GM19467 (cell line): ENCODE results near the gene KCNK7.

Source experiments
- ATAC-seq: cut with Tn5 transposase; IDR thresholded peaks from one replicate; pipeline ENCODE4 v1.9.1; 2021; ENCODE audit warnings: mild to moderate bottlenecking, moderate library complexity; ENCODE audit not compliant: unreplicated experiment

The KCNK7 gene

GRCh38 chr11:65558930-65559509 lies 36.6 kb downstream of the KCNK7 start:
- ATAC-seq, result no peak

GRCh38 chr11:65558002-65558929 lies 37.3 kb downstream of the KCNK7 start, which contains the start of gene LTBP3:
Gene LTBP3, minus strand, starts transcription at chr11:65558359. Its CDS starts 400 bp downstream, at chr11:65557959.
- no peak for ATAC-seq

GRCh38 chr11:65557280-65558001 lies 38.2 kb downstream of the KCNK7 start:
- ATAC-seq, result no peak

- ATAC-seq, result no peak
Measured at GRCh38 chr11:65556470-65557279, 38.9 kb downstream of the KCNK7 start.

GRCh38 chr11:65555693-65556231 lies 39.8 kb downstream of the KCNK7 start:
- ATAC-seq, result no peak

- ATAC-seq, result no peak
Measured at GRCh38 chr11:65554842-65555430, 40.7 kb downstream of the KCNK7 start.

GRCh38 chr11:65554057-65554818 lies 41.4 kb downstream of the KCNK7 start:
- no peak for ATAC-seq

GRCh38 chr11:65553301-65554001 lies 42.1 kb downstream of the KCNK7 start:
- ATAC-seq, result no peak

- ATAC-seq, result no peak
Measured at GRCh38 chr11:65552388-65552951, 43.1 kb downstream of the KCNK7 start.

GRCh38 chr11:65551572-65552387 lies 43.8 kb downstream of the KCNK7 start:
- ATAC-seq, result no peak

GRCh38 chr11:65549096-65549495 lies 46.5 kb downstream of the KCNK7 start:
- ATAC-seq, result no peak

- ATAC-seq, result no peak
Measured at GRCh38 chr11:65548395-65548794, 47.2 kb downstream of the KCNK7 start.

GRCh38 chr11:65547446-65548125 lies 48.0 kb downstream of the KCNK7 start:
- no peak for ATAC-seq

GRCh38 chr11:65546217-65546958 lies 49.2 kb downstream of the KCNK7 start:
- ATAC-seq, result peak; percentile 68

GRCh38 chr11:65545853-65546216 lies 49.8 kb downstream of the KCNK7 start:
- ATAC-seq, result no peak
